ENCODE data around the gene NR5A1.

The NR5A1 gene

GRCh38 chr9:124498040-124498439, 9.2 kb downstream of the NR5A1 start:
- no peak for DNase-seq

GRCh38 chr9:124497441-124497840, 9.8 kb downstream of the NR5A1 start:
- no peak for DNase-seq

GRCh38 chr9:124496463-124496862, 10.7 kb downstream of the NR5A1 start:
- DNase-seq = no peak

- no peak for DNase-seq
Observed at GRCh38 chr9:124496075-124496449, 11.1 kb downstream of the NR5A1 start.

- DNase-seq = no peak
Observed at GRCh38 chr9:124495126-124496074, 11.8 kb downstream of the NR5A1 start.

GRCh38 chr9:124493794-124494479, 13.3 kb downstream of the NR5A1 start:
- no peak for DNase-seq

GRCh38 chr9:124493218-124493617, 14.0 kb downstream of the NR5A1 start:
- no peak for DNase-seq

GRCh38 chr9:124492818-124493217, 14.4 kb downstream of the NR5A1 start:
- DNase-seq = no peak

GRCh38 chr9:124491049-124491975, 15.9 kb downstream of the NR5A1 start:
- no peak for DNase-seq

- DNase-seq = no peak
Observed at GRCh38 chr9:124490004-124490403, 17.2 kb downstream of the NR5A1 start.

- no peak for DNase-seq
Observed at GRCh38 chr9:124489222-124489621, 18.0 kb downstream of the NR5A1 start.

GRCh38 chr9:124488641-124489210, 18.5 kb downstream of the NR5A1 start:
- no peak for DNase-seq

- no peak for DNase-seq
Observed at GRCh38 chr9:124487260-124488182, 19.7 kb downstream of the NR5A1 start.

GRCh38 chr9:124486778-124487259, 20.4 kb downstream of the NR5A1 start:
- no peak for DNase-seq

GRCh38 chr9:124485936-124486335, 21.3 kb downstream of the NR5A1 start:
- no peak for DNase-seq

GRCh38 chr9:124485201-124485600, 22.0 kb downstream of the NR5A1 start:
- DNase-seq = no peak

GRCh38 chr9:124483481-124483880, 23.7 kb downstream of the NR5A1 start:
- DNase-seq = no peak

- no peak for DNase-seq
Observed at GRCh38 chr9:124482431-124483031, 24.7 kb downstream of the NR5A1 start.

GRCh38 chr9:124481115-124481514, 26.1 kb downstream of the NR5A1 start:
- DNase-seq = no peak

GRCh38 chr9:124480621-124480981, 26.6 kb downstream of the NR5A1 start:
- peak; percentile 63 for DNase-seq

All from activated CD8-positive, alpha-beta memory T cell treated with anti-CD3 and anti-CD28 coated beads, Interleukin-2, amount 50 U/mL, for 48 hours (primary cell).